Osteocyte (in vitro differentiated cells): ENCODE results near the gene PHACTR1. TPM values are rescaled to one million over a fixed set of nuclear protein-coding genes. Genes with fewer than 3 reads are reported as not detected.

ENCODE experiments used
- DNase-seq: peaks from one replicate; pipeline ENCODE4 v3.0.0; 2021; ENCODE audit warnings: mixed read lengths; ENCODE audit not compliant: unreplicated experiment; ENCODE audit errors: extremely low spot score
- H3K27ac Mint-ChIP-seq: one replicate; pipeline ENCODE4 v1.8.0; 2021; ENCODE audit warnings: mild to moderate bottlenecking, mixed read lengths; ENCODE audit not compliant: unreplicated experiment
- H3K27me3 Mint-ChIP-seq: one replicate; pipeline ENCODE4 v1.8.0; 2021; ENCODE audit warnings: mixed read lengths; ENCODE audit not compliant: unreplicated experiment
- H3K36me3 Mint-ChIP-seq: one replicate; pipeline ENCODE4 v1.8.0; 2021; ENCODE audit warnings: mixed read lengths; ENCODE audit not compliant: unreplicated experiment
- H3K4me1 Mint-ChIP-seq: one replicate; pipeline ENCODE4 v1.8.0; 2021; ENCODE audit warnings: mixed read lengths; ENCODE audit not compliant: unreplicated experiment
- H3K4me3 Mint-ChIP-seq: one replicate; pipeline ENCODE4 v1.8.0; 2021; ENCODE audit warnings: mild to moderate bottlenecking, moderate library complexity, mixed read lengths; ENCODE audit not compliant: unreplicated experiment
- H3K9me3 Mint-ChIP-seq: one replicate; pipeline ENCODE4 v1.8.0; 2021; ENCODE audit warnings: mixed read lengths; ENCODE audit not compliant: unreplicated experiment
- total RNA-seq: library from RNA; stranded (reverse); gene quantifications from 2 replicates; pipeline ENCODE4 v1.2.1, GENCODE V29; 2021
- TF ChIP-seq, protein P1 (sequence below): fragments of 200-600 bp; sonication (generic); IDR thresholded peaks from 2 replicates; pipeline ENCODE4 v1.5.0; 2021; ENCODE audit warnings: antibody characterized with exemption, mild to moderate bottlenecking, moderate library complexity

PHACTR1 gene
- total RNA-seq, 1 donor from 2014 or later = 1.0 TPM

DNA sequence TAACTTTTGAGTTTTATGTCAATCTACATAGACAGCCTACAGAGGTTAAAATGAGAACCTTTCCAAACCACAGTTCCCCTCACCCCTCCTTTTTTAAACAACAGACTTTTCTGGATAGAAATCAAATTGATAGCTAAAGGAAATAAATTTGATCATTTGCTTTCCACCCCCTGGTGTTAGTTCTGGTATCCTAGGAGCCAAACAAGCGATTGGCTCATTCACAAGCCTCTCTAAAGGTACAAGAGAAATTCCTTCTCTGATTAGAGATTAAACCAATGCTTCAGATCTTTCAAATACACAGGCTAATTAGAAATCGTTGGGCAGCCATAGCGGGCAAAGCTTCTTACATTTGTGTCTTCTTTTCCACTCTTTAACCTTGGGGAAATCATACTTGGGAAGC is 379.5 kb downstream of the PHACTR1 start:
- H3K27ac Mint-ChIP-seq = no peak overlapping the region
- TF ChIP-seq, protein P1, sequence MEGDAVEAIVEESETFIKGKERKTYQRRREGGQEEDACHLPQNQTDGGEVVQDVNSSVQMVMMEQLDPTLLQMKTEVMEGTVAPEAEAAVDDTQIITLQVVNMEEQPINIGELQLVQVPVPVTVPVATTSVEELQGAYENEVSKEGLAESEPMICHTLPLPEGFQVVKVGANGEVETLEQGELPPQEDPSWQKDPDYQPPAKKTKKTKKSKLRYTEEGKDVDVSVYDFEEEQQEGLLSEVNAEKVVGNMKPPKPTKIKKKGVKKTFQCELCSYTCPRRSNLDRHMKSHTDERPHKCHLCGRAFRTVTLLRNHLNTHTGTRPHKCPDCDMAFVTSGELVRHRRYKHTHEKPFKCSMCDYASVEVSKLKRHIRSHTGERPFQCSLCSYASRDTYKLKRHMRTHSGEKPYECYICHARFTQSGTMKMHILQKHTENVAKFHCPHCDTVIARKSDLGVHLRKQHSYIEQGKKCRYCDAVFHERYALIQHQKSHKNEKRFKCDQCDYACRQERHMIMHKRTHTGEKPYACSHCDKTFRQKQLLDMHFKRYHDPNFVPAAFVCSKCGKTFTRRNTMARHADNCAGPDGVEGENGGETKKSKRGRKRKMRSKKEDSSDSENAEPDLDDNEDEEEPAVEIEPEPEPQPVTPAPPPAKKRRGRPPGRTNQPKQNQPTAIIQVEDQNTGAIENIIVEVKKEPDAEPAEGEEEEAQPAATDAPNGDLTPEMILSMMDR = no peak
- DNase-seq = no peak
- H3K9me3 Mint-ChIP-seq = no peaks in the 10 kb centered on the region
- peaks cover 2% of the 10 kb centered on the region for H3K27me3 Mint-ChIP-seq
- no peaks in the 10 kb centered on the region for H3K4me1 Mint-ChIP-seq
- no peak overlapping the region for H3K4me3 Mint-ChIP-seq
- H3K36me3 Mint-ChIP-seq = no peaks in the 10 kb centered on the region

- Mint-ChIP-seq H3K36me3 (no peaks in the 10 kb centered on the region), H3K4me3 (no peak overlapping the region), H3K27ac (no peak overlapping the region), H3K27me3 (peaks cover 2% of the 10 kb centered on the region), H3K9me3 (no peaks in the 10 kb centered on the region), H3K4me1 (no peaks in the 10 kb centered on the region)
- TF ChIP-seq, protein P1 = no peak
- DNase-seq = no peak
Observed at GRCh38 chr6:13097454-13097853, 380.9 kb downstream of the PHACTR1 start.

GRCh38 chr6:13098006-13098405 is 381.4 kb downstream of the PHACTR1 start:
- DNase-seq = no peak
- H3K9me3 Mint-ChIP-seq = no peaks in the 10 kb centered on the region
- no peak overlapping the region for H3K27ac Mint-ChIP-seq
- H3K4me1 Mint-ChIP-seq = no peaks in the 10 kb centered on the region
- H3K27me3 Mint-ChIP-seq = peaks cover 2% of the 10 kb centered on the region
- H3K36me3 Mint-ChIP-seq = no peaks in the 10 kb centered on the region
- TF ChIP-seq, protein P1 = no peak
- no peak overlapping the region for H3K4me3 Mint-ChIP-seq

- H3K4me3 Mint-ChIP-seq = no peak overlapping the region
- H3K27me3 Mint-ChIP-seq = peaks cover 2% of the 10 kb centered on the region
- no peak for DNase-seq
- TF ChIP-seq, protein P1 = no peak
- no peaks in the 10 kb centered on the region for H3K4me1 Mint-ChIP-seq
- no peaks in the 10 kb centered on the region for H3K9me3 Mint-ChIP-seq
- H3K27ac Mint-ChIP-seq = no peak overlapping the region
- no peaks in the 10 kb centered on the region for H3K36me3 Mint-ChIP-seq
Observed at GRCh38 chr6:13098793-13099570, 382.4 kb downstream of the PHACTR1 start.

GRCh38 chr6:13099771-13100170 is 383.2 kb downstream of the PHACTR1 start:
- no peak for DNase-seq
- H3K4me1 Mint-ChIP-seq = no peaks in the 10 kb centered on the region
- no peaks in the 10 kb centered on the region for H3K9me3 Mint-ChIP-seq
- no peaks in the 10 kb centered on the region for H3K36me3 Mint-ChIP-seq
- H3K27me3 Mint-ChIP-seq = peaks cover 2% of the 10 kb centered on the region
- H3K4me3 Mint-ChIP-seq = no peak overlapping the region
- H3K27ac Mint-ChIP-seq = no peak overlapping the region
- TF ChIP-seq, protein P1 = no peak
